Ectodermal cell (in vitro differentiated cells): ENCODE measurements around the gene SLF2.

Source experiments
- H3K27ac ChIP-seq: 2 replicates; pipeline ENCODE4 v1.7.0; 2013; ENCODE audit warnings: mild to moderate bottlenecking, low read depth, low read length; ENCODE audit not compliant: insufficient read depth, poor library complexity, severe bottlenecking
- H3K27me3 ChIP-seq: 2 replicates; pipeline ENCODE4 v1.7.0; 2013; ENCODE audit warnings: mild to moderate bottlenecking, low read length; ENCODE audit not compliant: insufficient read depth, control insufficient read depth, poor library complexity, severe bottlenecking
- H3K36me3 ChIP-seq: one replicate; pipeline ENCODE4 v1.7.0; 2013; ENCODE audit warnings: low read length; ENCODE audit not compliant: control insufficient read depth, insufficient read depth
- H3K4me1 ChIP-seq: one replicate; pipeline ENCODE4 v1.7.0; 2013; ENCODE audit warnings: low read length; ENCODE audit not compliant: control insufficient read depth, insufficient read depth
- H3K4me3 ChIP-seq: 2 replicates; pipeline ENCODE4 v1.7.0; 2013; ENCODE audit warnings: low read depth, low read length, control low read depth; ENCODE audit not compliant: insufficient read depth
- H3K9me3 ChIP-seq: 2 replicates; pipeline ENCODE4 v1.7.0; 2013; ENCODE audit warnings: mild to moderate bottlenecking, low read length, moderate library complexity; ENCODE audit not compliant: control insufficient read depth
- whole genome bisulfite sequencing, 2 experiments: methylation state at CpG; one replicate each; pipeline ENCODE4 v1.1.7; 2013; ENCODE audit warnings: missing lambda C conversion rate in 2 of 2; 5-methylcytosine and 5-hydroxymethylcytosine counted together

SLF2 gene

GRCh38 chr10:100869399-100869798 lies 43.4 kb upstream of the SLF2 start:
- Histone ChIP-seq H3K4me1 (peaks cover 52% of the 10 kb centered on the region), H3K36me3 (no peaks in the 10 kb centered on the region), H3K9me3 (no peaks in the 10 kb centered on the region), H3K27me3 (peaks cover 60% of the 10 kb centered on the region), H3K4me3 (no peak overlapping the region), H3K27ac (no peak overlapping the region)
- 91 to 94% methylated on average over 4 of the region's 4 CpGs for WGBS, 2 experiments

DNA sequence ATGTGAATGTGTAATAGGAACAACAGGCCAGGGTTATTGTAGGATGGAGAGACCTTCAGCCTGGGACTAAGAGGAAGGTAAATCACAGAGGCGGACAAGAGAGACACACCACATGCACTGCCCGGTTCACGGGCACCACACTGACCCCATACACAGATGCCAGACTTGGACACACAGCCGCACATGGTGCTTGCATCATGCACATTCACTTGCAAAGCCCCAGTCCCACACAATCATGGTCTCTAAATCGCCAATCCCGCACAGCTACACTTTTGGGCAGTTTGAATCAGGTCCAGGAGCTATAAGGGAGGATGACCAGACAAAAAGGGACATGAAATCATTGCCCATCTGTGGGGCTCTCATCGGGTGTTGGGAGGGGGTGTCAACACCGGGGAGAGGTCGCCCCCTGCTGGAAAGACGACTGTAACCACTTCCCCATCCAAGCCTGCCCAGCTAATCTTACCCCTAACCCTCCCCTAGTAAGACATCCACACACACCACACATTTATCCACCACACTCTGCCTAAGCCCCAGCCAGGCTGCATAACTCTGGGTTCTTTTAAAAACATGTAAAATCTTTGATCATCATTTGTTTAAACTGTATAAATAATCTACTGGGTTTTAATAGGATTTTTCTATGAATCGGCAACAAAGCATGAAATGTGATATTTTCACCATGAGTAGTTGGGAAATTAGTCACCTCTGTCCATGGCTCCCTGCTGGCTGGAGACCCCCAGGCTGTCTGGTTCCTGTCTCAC lies 40.5 kb upstream of the SLF2 start:
- 57 to 58% methylated on average over 11 of the region's 11 CpGs for WGBS, 2 experiments
- H3K36me3 ChIP-seq, result no peaks in the 10 kb centered on the region
- peaks cover 39% of the 10 kb centered on the region for H3K27me3 ChIP-seq
- no peak overlapping the region for H3K4me3 ChIP-seq
- H3K9me3 ChIP-seq, result no peaks in the 10 kb centered on the region
- H3K4me1 ChIP-seq, result peaks cover 52% of the 10 kb centered on the region
- no peak overlapping the region for H3K27ac ChIP-seq

DNA sequence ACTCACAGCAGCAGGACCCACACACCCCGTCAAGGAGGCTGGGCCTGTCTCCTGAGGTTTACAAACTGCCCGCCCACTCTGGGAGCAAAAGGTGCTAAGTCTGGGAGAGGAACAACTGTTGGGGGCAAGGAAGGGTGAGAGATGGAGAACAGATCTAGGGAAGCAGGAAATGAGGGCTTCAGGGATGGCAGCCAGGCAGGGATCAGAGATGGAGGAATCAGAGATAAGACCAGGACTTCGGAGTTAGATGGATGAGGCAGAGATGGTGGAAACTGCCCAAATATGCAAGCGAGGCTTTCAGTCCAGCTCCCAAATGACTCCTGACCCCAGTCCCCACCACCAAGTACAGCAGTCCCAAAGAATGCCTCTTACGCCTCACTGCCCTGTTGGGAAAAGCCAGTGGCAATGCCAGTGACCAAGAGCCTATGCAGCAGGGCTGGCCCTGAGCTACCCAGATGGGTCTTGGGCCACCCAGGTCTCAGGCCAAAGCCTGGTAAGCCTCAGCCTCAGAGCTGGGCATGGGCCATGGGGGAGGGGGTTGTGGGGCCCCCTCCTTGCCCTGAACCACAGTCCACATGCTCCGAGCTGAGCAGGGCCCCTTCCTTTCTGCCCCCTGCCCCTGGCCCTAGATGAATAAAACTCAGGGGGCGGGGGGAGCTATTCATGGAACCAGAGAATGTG lies 39.5 kb upstream of the SLF2 start:
- Histone ChIP-seq H3K4me1 (peaks cover 52% of the 10 kb centered on the region), H3K27me3 (peaks cover 34% of the 10 kb centered on the region), H3K4me3 (no peak overlapping the region), H3K36me3 (no peaks in the 10 kb centered on the region), H3K9me3 (no peaks in the 10 kb centered on the region), H3K27ac (no peak overlapping the region)
- 56 to 65% methylated on average over 7 of the region's 7 CpGs for WGBS, 2 experiments

DNA sequence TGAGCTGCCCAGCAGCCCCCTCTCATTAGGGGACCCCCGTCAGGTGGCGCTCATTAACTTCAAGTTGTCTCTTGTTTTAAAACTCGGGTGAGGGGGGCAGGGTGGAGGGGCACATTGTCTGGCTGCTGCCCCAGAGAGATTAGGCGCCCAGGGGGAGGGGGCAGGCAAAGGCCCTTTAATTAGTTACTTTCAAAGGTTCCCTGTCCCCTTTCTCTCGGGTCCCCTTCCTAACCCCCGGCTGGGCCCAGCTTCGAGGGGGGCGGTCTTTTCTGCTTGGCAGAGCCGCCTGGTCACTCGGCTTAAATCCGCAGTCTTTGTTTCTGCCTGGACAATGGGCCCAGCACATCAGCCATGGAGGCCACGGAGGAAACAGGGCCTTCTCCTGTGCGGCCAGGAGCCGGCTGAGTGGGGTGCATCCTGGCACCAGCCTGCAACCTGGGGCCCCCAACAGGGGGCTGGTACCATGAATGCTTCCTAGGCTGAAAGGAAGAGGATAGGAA lies 38.9 kb upstream of the SLF2 start:
- Histone ChIP-seq H3K4me1 (peaks cover 48% of the 10 kb centered on the region), H3K9me3 (no peaks in the 10 kb centered on the region), H3K27ac (no peak overlapping the region), H3K4me3 (no peak overlapping the region), H3K36me3 (no peaks in the 10 kb centered on the region), H3K27me3 (peaks cover 32% of the 10 kb centered on the region)
- WGBS, 2 experiments, result 7 to 9% methylated on average over 14 of the region's 14 CpGs

DNA sequence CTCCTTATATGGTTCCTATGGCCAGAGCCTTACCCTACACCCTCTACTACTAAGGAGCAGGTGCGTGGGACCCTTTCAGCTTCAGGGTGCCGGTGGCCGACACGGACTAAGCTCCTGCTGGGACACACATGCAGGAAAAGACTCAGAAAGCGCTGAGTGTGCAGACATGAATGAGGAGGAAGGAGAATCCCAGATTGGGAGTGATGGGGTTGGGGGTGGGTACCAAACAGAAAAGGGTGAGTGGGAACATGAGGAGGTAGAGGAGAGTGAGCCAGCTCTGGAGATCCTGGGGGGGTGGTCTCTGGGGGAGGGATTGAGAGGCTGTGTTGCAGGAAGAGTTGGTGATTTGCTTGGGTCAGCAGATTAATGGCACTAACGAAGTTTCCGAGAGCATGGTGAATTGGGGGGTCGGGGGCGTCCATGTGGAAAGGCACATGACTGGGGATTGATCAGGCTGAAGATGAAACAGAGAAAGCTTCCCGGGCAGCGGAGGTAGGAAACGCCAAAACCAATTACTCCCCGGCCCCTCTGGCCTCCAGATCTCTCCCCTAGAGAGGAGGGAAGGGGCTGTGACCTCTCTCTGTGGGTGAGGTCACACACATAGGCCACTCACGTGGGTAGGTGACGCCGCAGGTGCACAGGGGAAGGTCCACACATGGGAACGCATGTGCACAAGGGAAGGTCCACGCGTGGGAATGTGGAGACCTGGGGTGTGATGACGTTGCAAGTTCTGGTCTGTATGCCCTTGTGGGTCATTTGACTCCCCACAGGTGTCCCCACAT lies 37.9 kb upstream of the SLF2 start:
- no peak overlapping the region for H3K27ac ChIP-seq
- peaks cover 44% of the 10 kb centered on the region for H3K4me1 ChIP-seq
- WGBS, 2 experiments, result 73 to 80% methylated on average over 20 of the region's 20 CpGs
- H3K4me3 ChIP-seq, result no peak overlapping the region
- H3K36me3 ChIP-seq, result no peaks in the 10 kb centered on the region
- H3K9me3 ChIP-seq, result no peaks in the 10 kb centered on the region
- H3K27me3 ChIP-seq, result peaks cover 29% of the 10 kb centered on the region

DNA sequence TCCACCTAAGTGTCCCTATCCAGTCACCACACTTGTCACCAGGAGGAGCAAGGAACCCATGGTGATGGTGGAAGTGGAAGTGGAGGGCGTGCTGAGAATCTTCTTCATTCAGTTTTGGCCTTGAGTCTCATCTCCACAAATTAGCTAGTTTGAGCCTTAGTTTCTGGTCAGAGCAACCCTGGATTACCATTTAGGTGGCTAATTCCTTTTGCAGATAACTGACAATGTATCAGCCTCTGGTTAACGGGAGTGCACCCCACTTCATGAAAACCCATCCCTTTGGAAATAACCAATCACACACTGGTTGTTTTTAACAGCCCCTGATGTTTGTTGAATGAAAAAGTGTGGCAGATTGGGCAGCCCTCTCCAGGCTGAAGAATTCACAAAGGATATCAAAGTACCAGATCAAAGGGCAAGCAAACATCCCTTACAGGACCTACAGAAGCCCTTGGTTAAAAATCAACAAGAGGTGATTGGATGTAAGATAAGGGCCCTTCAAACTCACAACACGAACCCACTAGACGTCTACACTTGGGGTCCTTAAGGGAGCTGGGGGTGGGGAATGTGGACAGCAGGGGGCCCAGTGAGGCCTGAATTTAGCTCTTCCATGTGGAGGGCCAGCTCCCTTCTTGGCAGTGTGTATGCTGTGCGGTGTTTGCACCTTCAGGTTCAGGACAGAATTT lies 37.1 kb upstream of the SLF2 start:
- Histone ChIP-seq H3K27ac (no peak overlapping the region), H3K36me3 (no peaks in the 10 kb centered on the region), H3K9me3 (no peaks in the 10 kb centered on the region), H3K4me3 (no peak overlapping the region), H3K4me1 (peaks cover 44% of the 10 kb centered on the region), H3K27me3 (peaks cover 29% of the 10 kb centered on the region)
- 86 to 88% methylated on average over 5 of the region's 5 CpGs for WGBS, 2 experiments

GRCh38 chr10:100876585-100877460 lies 35.9 kb upstream of the SLF2 start:
- no peaks in the 10 kb centered on the region for H3K36me3 ChIP-seq
- 78 to 80% methylated on average over 24 of the region's 24 CpGs for WGBS, 2 experiments
- peaks cover 39% of the 10 kb centered on the region for H3K4me1 ChIP-seq
- no peak overlapping the region for H3K27ac ChIP-seq
- peaks cover 19% of the 10 kb centered on the region for H3K27me3 ChIP-seq
- no peaks in the 10 kb centered on the region for H3K9me3 ChIP-seq
- H3K4me3 ChIP-seq, result no peak overlapping the region

DNA sequence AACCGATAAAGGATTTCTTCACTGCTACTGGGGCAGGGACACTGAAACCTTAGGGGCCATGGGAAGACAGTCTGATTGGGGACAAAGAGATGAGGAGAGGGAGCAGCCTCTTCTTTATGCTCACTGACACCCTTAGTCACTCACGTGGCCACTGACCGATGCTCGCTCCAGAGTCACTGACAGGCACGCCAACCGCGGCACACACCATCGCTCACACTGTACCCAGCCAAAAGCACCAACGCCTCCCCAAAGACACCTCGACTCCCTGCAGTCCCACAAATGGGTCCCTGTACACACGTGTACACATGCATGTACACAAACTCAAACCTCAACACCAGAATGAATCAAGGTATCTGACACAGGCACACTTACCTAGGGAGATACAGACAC lies 35.3 kb upstream of the SLF2 start:
- Histone ChIP-seq H3K27ac (no peak overlapping the region), H3K27me3 (peaks cover 19% of the 10 kb centered on the region), H3K36me3 (no peaks in the 10 kb centered on the region), H3K4me3 (no peak overlapping the region), H3K9me3 (no peaks in the 10 kb centered on the region), H3K4me1 (peaks cover 44% of the 10 kb centered on the region)
- 90 to 92% methylated on average over 11 of the region's 11 CpGs for WGBS, 2 experiments

GRCh38 chr10:100878291-100878910 lies 34.4 kb upstream of the SLF2 start:
- Histone ChIP-seq H3K4me3 (no peak overlapping the region), H3K27ac (no peak overlapping the region), H3K9me3 (no peaks in the 10 kb centered on the region), H3K4me1 (peaks cover 36% of the 10 kb centered on the region), H3K27me3 (peaks cover 14% of the 10 kb centered on the region), H3K36me3 (no peaks in the 10 kb centered on the region)
- 10 to 13% methylated on average over 5 of the region's 5 CpGs for WGBS, 2 experiments
